ENCODE measurements around the gene FRMPD1.

DNA sequence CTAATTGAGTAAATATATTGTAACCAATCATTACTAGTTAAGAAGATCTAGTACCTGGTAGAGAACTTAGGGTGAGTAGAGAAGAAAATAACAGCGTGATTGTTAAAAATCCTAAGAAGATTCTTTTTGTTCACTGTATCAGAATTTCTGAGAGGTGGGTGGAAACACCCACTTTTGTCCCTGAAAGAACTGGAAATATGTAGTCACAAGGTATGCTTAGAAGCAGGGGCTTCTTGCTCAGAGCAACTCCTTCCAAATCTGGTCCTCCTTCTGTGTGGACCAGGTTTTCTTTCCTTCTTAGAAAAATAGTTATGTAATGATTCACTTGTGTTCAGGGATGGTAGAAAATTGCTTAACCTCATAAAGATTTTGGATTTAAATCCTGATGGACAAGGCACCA lies 46.5 kb upstream of the FRMPD1 start:
- TF ChIP-seq POLR2AphosphoS5 (IDR thresholded peaks at IDR 0.05; ENCODE audit: low read depth, low read length) (no peak), POLR2A (IDR thresholded peaks at IDR 0.05; ENCODE audit: low read depth, low read length) (no peak), TAF1 (IDR thresholded peaks at IDR 0.05; ENCODE audit: low read depth, low read length) (no peak)
